Measurements from ENCODE around the gene CORO1C. TPM values are rescaled to one million over a fixed set of nuclear protein-coding genes. Genes with fewer than 3 reads are reported as not detected.

CORO1C gene
- total RNA-seq, 2 donors from 2014 or later: 59.6 to 70.7 TPM

DNA sequence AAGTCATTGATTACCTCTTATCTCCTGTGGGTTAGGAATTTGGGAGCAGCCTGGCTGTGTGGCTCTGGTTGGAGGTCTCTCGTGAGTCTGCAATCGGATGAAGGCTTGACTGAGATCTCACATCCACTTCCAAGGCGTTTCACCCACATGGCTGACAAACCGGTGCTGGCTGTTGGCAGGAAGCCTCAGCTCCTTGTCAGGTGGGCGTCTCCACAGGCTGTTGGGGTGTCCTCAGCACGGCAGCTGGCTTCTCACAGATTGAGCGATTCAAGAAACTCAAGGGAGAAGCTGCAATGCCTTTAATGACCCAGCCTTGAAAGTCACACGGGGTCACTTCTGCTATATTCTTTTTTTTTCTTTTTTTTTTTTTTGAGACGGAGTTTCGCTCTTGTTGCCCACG lies 28.6 kb upstream of the CORO1C start:
- Histone ChIP-seq H3K36me3 (no peaks in the 10 kb centered on the region), H3K9me3 (no peaks in the 10 kb centered on the region), H3K27me3 (no peaks in the 10 kb centered on the region), H3K4me1 (no peaks in the 10 kb centered on the region), H3K4me3 (no peak overlapping the region), H3K27ac (no peak overlapping the region)
- TF ChIP-seq CTCF (IDR thresholded peaks at IDR 0.05): no peak
- DNase-seq (ENCODE audit: low spot score): no peak

GRCh38 chr12:108757856-108758255 lies 26.5 kb upstream of the CORO1C start:
- no peaks in the 10 kb centered on the region for H3K36me3 ChIP-seq
- no peak overlapping the region for H3K27ac ChIP-seq
- no peaks in the 10 kb centered on the region for H3K27me3 ChIP-seq
- no peak for TF ChIP-seq CTCF (IDR thresholded peaks at IDR 0.05)
- H3K9me3 ChIP-seq: no peaks in the 10 kb centered on the region
- no peak overlapping the region for H3K4me3 ChIP-seq
- H3K4me1 ChIP-seq: no peaks in the 10 kb centered on the region
- DNase-seq (ENCODE audit: low spot score): no peak

DNA sequence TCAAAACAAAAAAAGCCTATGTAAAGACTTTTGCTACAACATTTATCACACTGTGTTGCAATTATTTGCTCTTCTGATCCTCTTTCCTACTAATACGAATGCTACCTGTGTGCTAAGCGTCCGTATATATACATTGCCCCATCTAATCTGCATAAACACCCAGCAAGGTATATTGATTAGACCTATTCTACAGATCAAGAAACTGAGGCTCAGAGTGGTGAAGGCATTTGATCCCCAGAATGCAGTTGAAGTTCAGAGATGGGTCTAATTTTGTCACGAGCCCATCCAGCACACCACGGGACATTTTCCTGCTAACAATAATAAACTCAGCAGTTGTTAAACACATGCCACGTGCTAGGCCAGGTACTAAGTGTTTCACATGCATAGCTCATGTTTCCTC lies 25.1 kb upstream of the CORO1C start:
- Histone ChIP-seq H3K27ac (no peak overlapping the region), H3K36me3 (no peaks in the 10 kb centered on the region), H3K27me3 (no peaks in the 10 kb centered on the region), H3K9me3 (no peaks in the 10 kb centered on the region), H3K4me3 (no peak overlapping the region), H3K4me1 (peaks cover 0 to 6% of the 10 kb centered on the region in 2 donors)
- DNase-seq (ENCODE audit: low spot score): no peak
- no peak for TF ChIP-seq CTCF (IDR thresholded peaks at IDR 0.05)

- TF ChIP-seq CTCF (IDR thresholded peaks at IDR 0.05): no peak
- Histone ChIP-seq H3K36me3 (no peaks in the 10 kb centered on the region), H3K9me3 (no peaks in the 10 kb centered on the region), H3K4me3 (no peak overlapping the region), H3K27me3 (no peaks in the 10 kb centered on the region), H3K4me1 (peaks cover 0 to 7% of the 10 kb centered on the region in 2 donors), H3K27ac (no peak overlapping the region)
- no peak for DNase-seq (ENCODE audit: low spot score)
Observed at GRCh38 chr12:108755481-108755880, 24.2 kb upstream of the CORO1C start.

DNA sequence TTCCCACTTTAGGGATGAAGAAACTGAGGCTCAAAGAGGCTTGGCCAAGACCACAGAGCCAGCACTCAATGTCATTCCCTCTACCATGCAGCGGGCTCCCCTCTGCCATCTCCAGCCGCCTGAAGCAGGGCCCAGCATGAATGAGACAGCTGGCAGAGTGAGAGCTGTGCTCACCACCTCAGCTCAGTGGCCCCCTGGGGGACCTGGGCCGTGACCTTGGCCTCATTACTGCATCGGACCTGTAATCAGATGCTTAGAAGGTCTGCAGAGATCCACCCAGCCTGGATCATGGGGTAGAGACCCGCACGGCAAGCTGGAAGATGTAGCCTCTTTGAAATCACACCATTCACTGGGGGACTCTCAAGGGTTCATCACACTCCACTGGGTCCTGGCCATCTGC lies 22.7 kb upstream of the CORO1C start:
- Histone ChIP-seq H3K4me3 (no peak overlapping the region), H3K27ac (no peak overlapping the region), H3K36me3 (no peaks in the 10 kb centered on the region), H3K9me3 (no peaks in the 10 kb centered on the region), H3K27me3 (no peaks in the 10 kb centered on the region), H3K4me1 (peaks cover 0 to 7% of the 10 kb centered on the region in 2 donors)
- TF ChIP-seq CTCF (IDR thresholded peaks at IDR 0.05): no peak
- no peak for DNase-seq (ENCODE audit: low spot score)

DNA sequence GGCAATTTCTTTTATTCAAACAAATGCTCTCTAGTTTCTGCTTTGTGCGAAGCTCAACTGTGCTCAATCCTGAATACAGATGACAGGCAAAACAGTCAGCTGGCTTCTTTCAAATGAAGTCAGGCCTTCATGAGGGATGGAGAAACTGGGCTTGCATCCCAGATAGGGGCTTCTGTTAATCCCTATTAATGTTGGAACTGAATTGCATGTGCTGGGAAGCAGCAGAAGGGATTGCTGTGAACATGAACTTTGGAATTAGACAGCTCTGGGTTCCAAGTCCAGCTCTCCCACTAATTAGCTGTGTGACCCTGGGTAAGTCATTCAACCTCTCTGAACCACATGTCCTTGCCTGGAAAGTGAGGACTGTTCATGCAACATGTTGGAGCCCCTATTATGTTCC lies 21.1 kb upstream of the CORO1C start:
- no peak for TF ChIP-seq CTCF (IDR thresholded peaks at IDR 0.05)
- Histone ChIP-seq H3K4me3 (no peak overlapping the region), H3K27ac (no peak overlapping the region), H3K27me3 (no peaks in the 10 kb centered on the region), H3K4me1 (peaks cover 0 to 7% of the 10 kb centered on the region in 2 donors), H3K36me3 (no peaks in the 10 kb centered on the region), H3K9me3 (no peaks in the 10 kb centered on the region)
- no peak for DNase-seq (ENCODE audit: low spot score)

Data from right atrium auricular region (tissue), 2 donors.